ENCODE results near the gene SLIT3. TPM values are rescaled to one million over a fixed set of nuclear protein-coding genes. Genes with fewer than 3 reads are reported as not detected.

The SLIT3 gene
- total RNA-seq, 1 experiment from 2014 or later: not detected

GRCh38 chr5:168699002-168699401 lies 601.9 kb downstream of the SLIT3 start:
- DNase-seq: no peak
- Histone ChIP-seq H3K36me3 (ENCODE audit: insufficient read depth, low read length) (no peaks in the 10 kb centered on the region), H3K79me2 (ENCODE audit: low read length) (no peaks in the 10 kb centered on the region), H4K20me1 (ENCODE audit: insufficient read depth, low read depth, low read length) (no peaks in the 10 kb centered on the region), H3K4me3 (ENCODE audit: low read length) (no peak overlapping the region), H3K9me2 (replicated peaks; ENCODE audit: insufficient read depth, low read length) (no peaks in the 10 kb centered on the region), H3K27me3 (ENCODE audit: low read length) (no peaks in the 10 kb centered on the region), H3K9me3 (ENCODE audit: low read length) (no peaks in the 10 kb centered on the region), H2AFZ (ENCODE audit: low read length) (no peak overlapping the region), H3K27ac (ENCODE audit: low read length) (no peak overlapping the region), H3K4me1 (ENCODE audit: low read length) (no peaks in the 10 kb centered on the region), H3K4me2 (ENCODE audit: low read depth, low read length, poor library complexity, severe bottlenecking) (no peak overlapping the region), H3K9ac (ENCODE audit: low read length) (no peak overlapping the region)

- Histone ChIP-seq H3K9ac (ENCODE audit: low read length) (no peak overlapping the region), H3K4me3 (ENCODE audit: low read length) (no peak overlapping the region), H2AFZ (ENCODE audit: low read length) (no peak overlapping the region), H4K20me1 (ENCODE audit: insufficient read depth, low read depth, low read length) (no peaks in the 10 kb centered on the region), H3K36me3 (ENCODE audit: insufficient read depth, low read length) (no peaks in the 10 kb centered on the region), H3K79me2 (ENCODE audit: low read length) (no peaks in the 10 kb centered on the region), H3K9me3 (ENCODE audit: low read length) (no peaks in the 10 kb centered on the region), H3K4me1 (ENCODE audit: low read length) (no peaks in the 10 kb centered on the region), H3K4me2 (ENCODE audit: low read depth, low read length, poor library complexity, severe bottlenecking) (no peak overlapping the region), H3K27ac (ENCODE audit: low read length) (no peak overlapping the region), H3K27me3 (ENCODE audit: low read length) (no peaks in the 10 kb centered on the region), H3K9me2 (replicated peaks; ENCODE audit: insufficient read depth, low read length) (no peaks in the 10 kb centered on the region)
- no peak for DNase-seq
These were observed 603.8 kb downstream of the SLIT3 start for GRCh38 chr5:168697034-168697720.

- Histone ChIP-seq H3K4me1 (ENCODE audit: low read length) (no peaks in the 10 kb centered on the region), H3K36me3 (ENCODE audit: insufficient read depth, low read length) (no peaks in the 10 kb centered on the region), H3K4me3 (ENCODE audit: low read length) (no peak overlapping the region), H4K20me1 (ENCODE audit: insufficient read depth, low read depth, low read length) (no peaks in the 10 kb centered on the region), H3K9me3 (ENCODE audit: low read length) (no peaks in the 10 kb centered on the region), H3K27me3 (ENCODE audit: low read length) (no peaks in the 10 kb centered on the region), H3K4me2 (ENCODE audit: low read depth, low read length, poor library complexity, severe bottlenecking) (no peak overlapping the region), H3K27ac (ENCODE audit: low read length) (no peak overlapping the region), H3K9me2 (replicated peaks; ENCODE audit: insufficient read depth, low read length) (no peaks in the 10 kb centered on the region), H3K9ac (ENCODE audit: low read length) (no peak overlapping the region), H2AFZ (ENCODE audit: low read length) (no peak overlapping the region), H3K79me2 (ENCODE audit: low read length) (no peaks in the 10 kb centered on the region)
- DNase-seq: no peak
These were observed 604.3 kb downstream of the SLIT3 start for GRCh38 chr5:168696611-168697010.

- no peak for DNase-seq
- Histone ChIP-seq H3K4me2 (ENCODE audit: low read depth, low read length, poor library complexity, severe bottlenecking) (no peak overlapping the region), H3K27ac (ENCODE audit: low read length) (no peak overlapping the region), H3K4me3 (ENCODE audit: low read length) (no peak overlapping the region), H3K79me2 (ENCODE audit: low read length) (no peaks in the 10 kb centered on the region), H3K36me3 (ENCODE audit: insufficient read depth, low read length) (no peaks in the 10 kb centered on the region), H3K9me3 (ENCODE audit: low read length) (no peaks in the 10 kb centered on the region), H2AFZ (ENCODE audit: low read length) (no peak overlapping the region), H3K4me1 (ENCODE audit: low read length) (no peaks in the 10 kb centered on the region), H3K9me2 (replicated peaks; ENCODE audit: insufficient read depth, low read length) (no peaks in the 10 kb centered on the region), H3K9ac (ENCODE audit: low read length) (no peak overlapping the region), H3K27me3 (ENCODE audit: low read length) (no peaks in the 10 kb centered on the region), H4K20me1 (ENCODE audit: insufficient read depth, low read depth, low read length) (no peaks in the 10 kb centered on the region)
These were observed 605.6 kb downstream of the SLIT3 start for GRCh38 chr5:168695301-168695835.

GRCh38 chr5:168694289-168694688 lies 606.6 kb downstream of the SLIT3 start:
- Histone ChIP-seq H3K9ac (ENCODE audit: low read length) (no peak overlapping the region), H3K9me2 (replicated peaks; ENCODE audit: insufficient read depth, low read length) (no peaks in the 10 kb centered on the region), H3K9me3 (ENCODE audit: low read length) (no peaks in the 10 kb centered on the region), H3K4me1 (ENCODE audit: low read length) (no peaks in the 10 kb centered on the region), H2AFZ (ENCODE audit: low read length) (no peak overlapping the region), H4K20me1 (ENCODE audit: insufficient read depth, low read depth, low read length) (no peaks in the 10 kb centered on the region), H3K79me2 (ENCODE audit: low read length) (no peaks in the 10 kb centered on the region), H3K4me3 (ENCODE audit: low read length) (no peak overlapping the region), H3K27ac (ENCODE audit: low read length) (no peak overlapping the region), H3K36me3 (ENCODE audit: insufficient read depth, low read length) (no peaks in the 10 kb centered on the region), H3K4me2 (ENCODE audit: low read depth, low read length, poor library complexity, severe bottlenecking) (no peak overlapping the region), H3K27me3 (ENCODE audit: low read length) (no peaks in the 10 kb centered on the region)
- no peak for DNase-seq

- Histone ChIP-seq H3K27ac (ENCODE audit: low read length) (no peak overlapping the region), H3K9ac (ENCODE audit: low read length) (no peak overlapping the region), H3K9me2 (replicated peaks; ENCODE audit: insufficient read depth, low read length) (no peaks in the 10 kb centered on the region), H3K79me2 (ENCODE audit: low read length) (no peaks in the 10 kb centered on the region), H3K4me2 (ENCODE audit: low read depth, low read length, poor library complexity, severe bottlenecking) (no peak overlapping the region), H3K27me3 (ENCODE audit: low read length) (no peaks in the 10 kb centered on the region), H3K36me3 (ENCODE audit: insufficient read depth, low read length) (no peaks in the 10 kb centered on the region), H2AFZ (ENCODE audit: low read length) (no peak overlapping the region), H3K4me3 (ENCODE audit: low read length) (no peak overlapping the region), H3K4me1 (ENCODE audit: low read length) (no peaks in the 10 kb centered on the region), H3K9me3 (ENCODE audit: low read length) (no peaks in the 10 kb centered on the region), H4K20me1 (ENCODE audit: insufficient read depth, low read depth, low read length) (no peaks in the 10 kb centered on the region)
- DNase-seq: no peak
These were observed 607.1 kb downstream of the SLIT3 start for GRCh38 chr5:168693883-168694282.

- H3K79me2 ChIP-seq (ENCODE audit: low read length): no peaks in the 10 kb centered on the region
- no peak overlapping the region for H2AFZ ChIP-seq (ENCODE audit: low read length)
- H3K4me2 ChIP-seq (ENCODE audit: low read depth, low read length, poor library complexity, severe bottlenecking): no peak overlapping the region
- no peak overlapping the region for H3K9ac ChIP-seq (ENCODE audit: low read length)
- H4K20me1 ChIP-seq (ENCODE audit: insufficient read depth, low read depth, low read length): no peaks in the 10 kb centered on the region
- H3K36me3 ChIP-seq (ENCODE audit: insufficient read depth, low read length): no peaks in the 10 kb centered on the region
- no peaks in the 10 kb centered on the region for H3K27me3 ChIP-seq (ENCODE audit: low read length)
- no peak overlapping the region for H3K4me3 ChIP-seq (ENCODE audit: low read length)
- H3K27ac ChIP-seq (ENCODE audit: low read length): no peak overlapping the region
- H3K4me1 ChIP-seq (ENCODE audit: low read length): no peaks in the 10 kb centered on the region
- no peaks in the 10 kb centered on the region for H3K9me2 ChIP-seq (replicated peaks; ENCODE audit: insufficient read depth, low read length)
- no peaks in the 10 kb centered on the region for H3K9me3 ChIP-seq (ENCODE audit: low read length)
- DNase-seq: no peak
These were observed 607.6 kb downstream of the SLIT3 start for GRCh38 chr5:168693297-168693696.

GRCh38 chr5:168691891-168692290 lies 609.0 kb downstream of the SLIT3 start:
- Histone ChIP-seq H3K36me3 (ENCODE audit: insufficient read depth, low read length) (no peaks in the 10 kb centered on the region), H4K20me1 (ENCODE audit: insufficient read depth, low read depth, low read length) (no peaks in the 10 kb centered on the region), H2AFZ (ENCODE audit: low read length) (no peak overlapping the region), H3K27me3 (ENCODE audit: low read length) (no peaks in the 10 kb centered on the region), H3K79me2 (ENCODE audit: low read length) (no peaks in the 10 kb centered on the region), H3K9me3 (ENCODE audit: low read length) (no peaks in the 10 kb centered on the region), H3K4me2 (ENCODE audit: low read depth, low read length, poor library complexity, severe bottlenecking) (no peak overlapping the region), H3K9me2 (replicated peaks; ENCODE audit: insufficient read depth, low read length) (no peaks in the 10 kb centered on the region), H3K27ac (ENCODE audit: low read length) (no peak overlapping the region), H3K4me1 (ENCODE audit: low read length) (no peaks in the 10 kb centered on the region), H3K9ac (ENCODE audit: low read length) (no peak overlapping the region), H3K4me3 (ENCODE audit: low read length) (no peak overlapping the region)
- DNase-seq: no peak

Measured in Karpas-422 (cell line).